Keratinocyte (primary cell): ENCODE results near the gene SERTAD2. TPM values are rescaled to one million over a fixed set of nuclear protein-coding genes. Genes with fewer than 3 reads are reported as not detected.

Experiments
- DNase-seq: peaks from one replicate; pipeline ENCODE4 v3.0.0-alpha.2; 2011; ENCODE audit warnings: low read depth, missing footprints, low spot score
- FAIRE-seq: peaks from 2 replicates; lab custom pipeline; 2011; peaks lifted over from hg19 to GRCh38; lab: Jason Lieb, UNC
- H2AFZ ChIP-seq: 2 replicates; pipeline ENCODE4 v1.6.0; 2012; ENCODE audit warnings: low read length, control low read depth, inconsistent platforms; ENCODE audit not compliant: control insufficient read depth
- H3K27ac ChIP-seq: 2 replicates; pipeline ENCODE4 v1.5.1; 2011; ENCODE audit warnings: low read length; ENCODE audit not compliant: control insufficient read depth, insufficient read depth
- H3K27me3 ChIP-seq: 3 replicates; pipeline ENCODE4 v1.6.0; 2011; ENCODE audit warnings: low read length; ENCODE audit not compliant: control insufficient read depth, insufficient read depth; ENCODE audit errors: extremely low read depth
- H3K36me3 ChIP-seq, 2 experiments: 2 replicates in 1 of 2; 3 replicates in 1 of 2; pipeline ENCODE4 v1.5.1; 2011; ENCODE audit warnings: low read length in 2 of 2, mild to moderate bottlenecking in 1 of 2; ENCODE audit not compliant: control insufficient read depth in 2 of 2, insufficient read depth in 2 of 2; ENCODE audit errors: extremely low read depth in 1 of 2
- H3K4me1 ChIP-seq: 3 replicates; pipeline ENCODE4 v1.5.1; 2011; ENCODE audit warnings: low read length; ENCODE audit not compliant: control insufficient read depth, insufficient read depth; ENCODE audit errors: extremely low read depth
- H3K4me2 ChIP-seq: 3 replicates; pipeline ENCODE4 v1.6.0; 2011; ENCODE audit warnings: low read depth, low read length; ENCODE audit not compliant: control insufficient read depth, insufficient read depth; ENCODE audit errors: extremely low read depth
- H3K4me3 ChIP-seq, 3 experiments: fragments of 200-600 bp in 1 of 3; sonication (generic) in 1 of 3; 2 replicates in 2 of 3; 3 replicates in 1 of 3; pipeline ENCODE4 v1.5.1; 2011 to 2016; ENCODE audit warnings: low read length in 3 of 3, mild to moderate bottlenecking in 3 of 3, control low read depth in 2 of 3, inconsistent platforms in 1 of 3, low read depth in 1 of 3, mixed read lengths in 1 of 3, mixed run types in 1 of 3, moderate library complexity in 1 of 3; ENCODE audit not compliant: control insufficient read depth in 2 of 3, insufficient read depth in 2 of 3; ENCODE audit errors: extremely low read depth in 1 of 3
- H3K79me2 ChIP-seq: 2 replicates; pipeline ENCODE4 v1.6.0; 2012; ENCODE audit warnings: low read length; ENCODE audit not compliant: control insufficient read depth, insufficient read depth
- H3K9ac ChIP-seq: 3 replicates; pipeline ENCODE4 v1.6.0; 2011; ENCODE audit warnings: low read length; ENCODE audit not compliant: control insufficient read depth, insufficient read depth; ENCODE audit errors: extremely low read depth
- H3K9me1 ChIP-seq: 3 replicates; pipeline ENCODE4 v1.6.0; 2011; ENCODE audit warnings: low read length; ENCODE audit not compliant: control insufficient read depth, insufficient read depth; ENCODE audit errors: extremely low read depth
- H3K9me3 ChIP-seq: 2 replicates; pipeline ENCODE4 v1.5.1; 2012; ENCODE audit warnings: low read depth, low read length; ENCODE audit not compliant: control insufficient read depth
- H4K20me1 ChIP-seq: 3 replicates; pipeline ENCODE4 v1.6.0; 2011; ENCODE audit warnings: low read length; ENCODE audit not compliant: control insufficient read depth, insufficient read depth; ENCODE audit errors: extremely low read depth
- EZH2 ChIP-seq: IDR thresholded peaks from one replicate; pipeline ENCODE4 v1.6.1; 2012; ENCODE audit warnings: inconsistent platforms, mild to moderate bottlenecking, low read length, moderate library complexity
- dilution Hi-C: fragments of 300-500 bp; cut with MboI; formaldehyde crosslinking; loops from one replicate; pipeline ENCODE4 v1.7.0; 2020; ENCODE audit warnings: low sequenced_read_pairs; ENCODE audit not compliant: extremely low pct_ligation_motif_present
- polyA plus RNA-seq, 5 experiments: library from polyadenylated mRNA; depleted of rRNA in 3 of 5; stranded (reverse) in 3 of 5; stranded (forward) in 1 of 5; unstranded in 1 of 5; fragments of >200 nt; gene quantifications; 1 replicate in 1 of 5; 2 replicates in 3 of 5; 3 replicates in 1 of 5; pipeline versions ENCODE4 v1.2.1 to v1.2.3, GENCODE V29; 2011 to 2012; ENCODE audit warnings: missing spikeins in 2 of 5, low read depth in 1 of 5, low replicate concordance in 1 of 5
- TF ChIP-seq, protein P1 (sequence below), 3 experiments: IDR thresholded peaks in 1 of 3; conservative IDR thresholded peaks in 1 of 3; optimal IDR thresholded peaks in 1 of 3; 2 replicates in 2 of 3; 3 replicates in 1 of 3; pipeline versions ENCODE3 to v1.5.1; 2011; ENCODE audit warnings: low read length in 3 of 3, mild to moderate bottlenecking in 3 of 3, moderate library complexity in 2 of 3, control low read depth in 1 of 3, inconsistent platforms in 1 of 3; ENCODE audit not compliant: insufficient read depth in 2 of 3; ENCODE audit errors: extremely low read depth in 1 of 3

The SERTAD2 gene
- polyA plus RNA-seq, 1 donor (not counting 4 experiments of a cell fraction or from before 2014, with no cell fraction given) = 13.1 TPM

DNA sequence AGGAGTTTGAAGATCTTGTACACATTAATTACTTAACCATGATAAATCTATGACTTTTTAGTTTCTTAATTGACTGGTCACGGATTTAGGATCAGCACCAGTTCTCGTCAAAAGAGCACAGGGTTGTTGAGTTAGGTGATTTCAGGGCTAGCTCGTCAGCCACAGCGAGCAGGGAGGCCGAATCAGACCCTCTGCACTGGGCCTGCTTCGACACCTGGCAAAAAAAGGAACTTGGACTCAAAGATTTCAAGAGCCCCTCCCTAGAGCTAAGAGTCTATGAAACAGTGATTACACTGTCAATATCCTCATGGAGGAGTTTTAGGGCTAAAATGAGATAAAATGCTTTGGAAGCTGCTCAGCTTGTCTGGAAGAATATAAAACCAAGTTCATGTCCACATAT lies 4.6 kb upstream of the SERTAD2 start:
- no peak for DNase-seq
- H3K79me2 ChIP-seq = no peaks in the 10 kb centered on the region
- no peak overlapping the region for H3K4me3 ChIP-seq
- dilution Hi-C loops = no loop called here
- H3K9ac ChIP-seq = no peak overlapping the region
- H3K9me1 ChIP-seq = no peaks in the 10 kb centered on the region
- TF ChIP-seq, protein P1, sequence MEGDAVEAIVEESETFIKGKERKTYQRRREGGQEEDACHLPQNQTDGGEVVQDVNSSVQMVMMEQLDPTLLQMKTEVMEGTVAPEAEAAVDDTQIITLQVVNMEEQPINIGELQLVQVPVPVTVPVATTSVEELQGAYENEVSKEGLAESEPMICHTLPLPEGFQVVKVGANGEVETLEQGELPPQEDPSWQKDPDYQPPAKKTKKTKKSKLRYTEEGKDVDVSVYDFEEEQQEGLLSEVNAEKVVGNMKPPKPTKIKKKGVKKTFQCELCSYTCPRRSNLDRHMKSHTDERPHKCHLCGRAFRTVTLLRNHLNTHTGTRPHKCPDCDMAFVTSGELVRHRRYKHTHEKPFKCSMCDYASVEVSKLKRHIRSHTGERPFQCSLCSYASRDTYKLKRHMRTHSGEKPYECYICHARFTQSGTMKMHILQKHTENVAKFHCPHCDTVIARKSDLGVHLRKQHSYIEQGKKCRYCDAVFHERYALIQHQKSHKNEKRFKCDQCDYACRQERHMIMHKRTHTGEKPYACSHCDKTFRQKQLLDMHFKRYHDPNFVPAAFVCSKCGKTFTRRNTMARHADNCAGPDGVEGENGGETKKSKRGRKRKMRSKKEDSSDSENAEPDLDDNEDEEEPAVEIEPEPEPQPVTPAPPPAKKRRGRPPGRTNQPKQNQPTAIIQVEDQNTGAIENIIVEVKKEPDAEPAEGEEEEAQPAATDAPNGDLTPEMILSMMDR (optimal IDR thresholded peaks at IDR 0.05 in 1 of 3, IDR thresholded peaks at IDR 0.05 in 1 of 3, conservative IDR thresholded peaks at IDR 0.05 in 1 of 3; ENCODE audit: extremely low read depth in 1 of 3, insufficient read depth in 2 of 3, low read length in 3 of 3) = no peak
- no peak for TF ChIP-seq EZH2
- H3K27ac ChIP-seq = no peak overlapping the region
- H3K36me3 ChIP-seq = no peaks in the 10 kb centered on the region
- H3K4me1 ChIP-seq = peaks cover 13% of the 10 kb centered on the region
- no peaks in the 10 kb centered on the region for H3K9me3 ChIP-seq
- no peaks in the 10 kb centered on the region for H4K20me1 ChIP-seq
- H2AFZ ChIP-seq = no peak overlapping the region
- no peak overlapping the region for H3K4me2 ChIP-seq
- no peaks in the 10 kb centered on the region for H3K27me3 ChIP-seq
- no peak for FAIRE-seq

DNA sequence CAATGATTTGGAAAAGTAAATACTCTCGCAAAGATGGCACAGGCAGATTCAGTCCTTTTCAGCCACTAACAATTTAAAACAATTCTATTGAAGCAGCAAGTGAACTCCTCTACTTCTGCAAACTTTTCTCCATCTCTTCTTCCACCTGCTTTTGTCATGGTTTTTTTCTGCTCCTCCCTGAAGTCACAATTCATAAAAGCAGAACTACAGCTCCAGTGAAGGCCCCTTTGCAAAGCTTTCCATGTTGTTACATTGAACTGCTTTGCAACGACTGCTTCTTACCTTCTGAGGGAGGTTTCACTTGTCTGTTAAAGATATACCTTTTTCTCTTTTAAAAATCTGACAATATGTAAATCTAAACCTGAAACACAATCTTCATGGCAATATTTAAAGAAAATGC lies 3.7 kb upstream of the SERTAD2 start:
- Histone ChIP-seq H2AFZ (no peak overlapping the region), H3K9ac (no peak overlapping the region), H3K4me3 (no peak overlapping the region), H3K4me1 (peaks cover 13% of the 10 kb centered on the region), H3K79me2 (peaks cover 7% of the 10 kb centered on the region), H3K4me2 (no peak overlapping the region), H3K9me1 (no peaks in the 10 kb centered on the region), H3K9me3 (no peaks in the 10 kb centered on the region), H3K36me3 (no peaks in the 10 kb centered on the region), H4K20me1 (no peaks in the 10 kb centered on the region), H3K27me3 (no peaks in the 10 kb centered on the region), H3K27ac (no peak overlapping the region)
- dilution Hi-C loops = no loop called here
- TF ChIP-seq, protein P1 (optimal IDR thresholded peaks at IDR 0.05 in 1 of 3, IDR thresholded peaks at IDR 0.05 in 1 of 3, conservative IDR thresholded peaks at IDR 0.05 in 1 of 3; ENCODE audit: extremely low read depth in 1 of 3, insufficient read depth in 2 of 3, low read length in 3 of 3) = no peak
- no peak for TF ChIP-seq EZH2
- DNase-seq = no peak
- FAIRE-seq = no peak
